B cell (primary cell): ENCODE data around the gene GPR156. TPM values are rescaled to one million over a fixed set of nuclear protein-coding genes. Genes with fewer than 3 reads are reported as not detected.

Experiments used
- ATAC-seq: fragments of 200-7000 bp; cut with Tn5 transposase; one replicate; pipeline ENCODE4 v1.10.0; 2021; ENCODE audit warnings: low read depth, mild to moderate bottlenecking, moderate number of reproducible peaks, moderate library complexity
- CTCF ChIA-PET: fragments of 350-600 bp; sonication (Branson Sonifier 250); formaldehyde crosslinking; loops from one replicate; lab custom pipeline; 2021; ENCODE audit warnings: antibody characterized with exemption, inconsistent platforms; lab: Charles Lee
- POLR2A ChIA-PET: fragments of 350-600 bp; sonication (Branson Sonifier 250); formaldehyde crosslinking; loops from one replicate; lab custom pipeline; 2021; ENCODE audit warnings: antibody characterized with exemption; lab: Charles Lee
- DNase-seq: peaks from one replicate; pipeline ENCODE4 v3.0.0; 2013
- H2AFZ ChIP-seq: 2 replicates; pipeline ENCODE4 v1.6.1; 2012; ENCODE audit warnings: mild to moderate bottlenecking, low read depth, low read length; ENCODE audit not compliant: insufficient read depth, poor library complexity, severe bottlenecking
- H3K27ac ChIP-seq, 2 donors: 1 replicate in 1 of 2; 2 replicates in 1 of 2; pipeline ENCODE4 v1.5.1; 2012 to 2013; ENCODE audit warnings: low read length in 2 of 2, mild to moderate bottlenecking in 2 of 2, moderate library complexity in 1 of 2
- H3K27me3 ChIP-seq, 4 experiments: fragments of 200-600 bp in 1 of 4; sonication (generic) in 1 of 4; replicated peaks in 1 of 4; 1 replicate in 2 of 4; 2 replicates in 2 of 4; pipeline versions ENCODE4 v1.6.1 to v1.7.0; 2013 to 2016; ENCODE audit warnings: low read length in 3 of 4, mild to moderate bottlenecking in 2 of 4, mixed read lengths in 1 of 4, moderate library complexity in 1 of 4; ENCODE audit not compliant: insufficient read depth in 4 of 4, control insufficient read depth in 3 of 4; ENCODE audit errors: control extremely low read depth in 1 of 4
- H3K36me3 ChIP-seq, 2 experiments: replicated peaks in 1 of 2; 1 replicate in 1 of 2; 2 replicates in 1 of 2; pipeline versions ENCODE4 v1.6.1 to v1.7.1; 2013; ENCODE audit warnings: low read length in 1 of 2; ENCODE audit not compliant: insufficient read depth in 2 of 2, control insufficient read depth in 1 of 2; ENCODE audit errors: control extremely low read depth in 1 of 2, extremely low read depth in 1 of 2
- H3K4me1 ChIP-seq, 2 donors: fragments of 200-600 bp in 1 of 2; sonication (generic) in 1 of 2; 1 replicate in 1 of 2; 2 replicates in 1 of 2; pipeline versions ENCODE4 v1.5.1 to v1.6.1; 2013 to 2017; ENCODE audit warnings: low read length in 2 of 2; ENCODE audit not compliant: control insufficient read depth in 2 of 2, insufficient read depth in 2 of 2
- H3K4me2 ChIP-seq: replicated peaks from 2 replicates; pipeline ENCODE3; 2012; ENCODE audit warnings: mild to moderate bottlenecking, low read depth, low read length; ENCODE audit not compliant: poor library complexity, severe bottlenecking
- H3K4me3 ChIP-seq, 5 experiments: fragments of 200-600 bp in 1 of 5; sonication (generic) in 1 of 5; 1 replicate in 3 of 5; 2 replicates in 2 of 5; pipeline versions ENCODE4 v1.5.1 to v1.7.0; 2011 to 2016; ENCODE audit warnings: low read length in 4 of 5, mild to moderate bottlenecking in 4 of 5, low read depth in 2 of 5, control low read depth in 1 of 5, moderate library complexity in 1 of 5; ENCODE audit not compliant: insufficient read depth in 1 of 5; ENCODE audit errors: control extremely low read depth in 1 of 5, extremely low read depth in 1 of 5
- H3K79me2 ChIP-seq: fragments of 200-600 bp; sonication (generic); one replicate; pipeline ENCODE4 v1.6.0; 2016; ENCODE audit warnings: low read length; ENCODE audit not compliant: control insufficient read depth, insufficient read depth
- H3K9ac ChIP-seq: fragments of 200-600 bp; sonication (generic); 2 replicates; pipeline ENCODE4 v1.6.1; 2017; ENCODE audit warnings: mild to moderate bottlenecking, low read length, moderate library complexity
- H3K9me3 ChIP-seq, 3 donors: one replicate each; pipeline versions ENCODE4 v1.6.1 to v1.7.1; 2013; ENCODE audit warnings: low read length in 2 of 3; ENCODE audit not compliant: control insufficient read depth in 2 of 3, insufficient read depth in 1 of 3; ENCODE audit errors: control extremely low read depth in 1 of 3
- H4K20me1 ChIP-seq: 2 replicates; pipeline ENCODE4 v1.6.0; 2012; ENCODE audit warnings: mild to moderate bottlenecking, low read length; ENCODE audit not compliant: insufficient read depth, control insufficient read depth, poor library complexity, severe bottlenecking
- H3K27ac Mint-ChIP-seq: one replicate; pipeline ENCODE4 v1.8.0; 2021; ENCODE audit warnings: mixed read lengths
- H3K27me3 Mint-ChIP-seq: one replicate; pipeline ENCODE4 v1.8.0; 2021; ENCODE audit warnings: mixed read lengths
- H3K4me1 Mint-ChIP-seq: one replicate; pipeline ENCODE4 v1.8.0; 2021; ENCODE audit warnings: mixed read lengths
- H3K4me3 Mint-ChIP-seq: one replicate; pipeline ENCODE4 v1.8.0; 2021; ENCODE audit warnings: mixed read lengths
- H3K9me3 Mint-ChIP-seq: one replicate; pipeline ENCODE4 v1.8.0; 2022; ENCODE audit warnings: mixed read lengths; ENCODE audit not compliant: insufficient read depth
- EZH2 ChIP-seq: IDR thresholded peaks from 2 replicates; pipeline ENCODE4 v1.6.1; 2012; ENCODE audit warnings: borderline replicate concordance, low read depth, mild to moderate bottlenecking, moderate library complexity, low read length; ENCODE audit not compliant: insufficient read depth, poor library complexity, severe bottlenecking
- WGBS: methylation state at CpG from one replicate; pipeline ENCODE4 v1.1.5; 2013; ENCODE audit warnings: missing lambda C conversion rate; ENCODE audit not compliant: insufficient coverage; 5-methylcytosine and 5-hydroxymethylcytosine counted together
- intact Hi-C: fragments of 100-400 bp; cut with micrococcal nuclease; formaldehyde crosslinking; loops from one replicate; pipeline ENCODE4 v1.10.0; 2022
- polyA plus RNA-seq: library from polyadenylated mRNA; depleted of rRNA; stranded (reverse); fragments of >200 nt; gene quantifications from 2 replicates; pipeline ENCODE4 v1.2.3, GENCODE V29; 2012
- total RNA-seq, 2 donors: library from RNA; stranded (reverse); fragments of 120-200 nt in 1 of 2; gene quantifications; 1 replicate in 1 of 2; 2 replicates in 1 of 2; pipeline versions ENCODE4 v1.2.3 to v1.2.4, GENCODE V29; 2013 to 2022
- TF ChIP-seq, protein P1 (sequence below): fragments of 200-600 bp; IDR thresholded peaks from one replicate; pipeline ENCODE4 v1.8.0; 2022; ENCODE audit warnings: antibody characterized with exemption, mild to moderate bottlenecking

The GPR156 gene
- total and polyA plus RNA-seq, 2 donors (not counting 1 experiment from before 2014, with no cell fraction given): 0.03 to 0.20 TPM

DNA sequence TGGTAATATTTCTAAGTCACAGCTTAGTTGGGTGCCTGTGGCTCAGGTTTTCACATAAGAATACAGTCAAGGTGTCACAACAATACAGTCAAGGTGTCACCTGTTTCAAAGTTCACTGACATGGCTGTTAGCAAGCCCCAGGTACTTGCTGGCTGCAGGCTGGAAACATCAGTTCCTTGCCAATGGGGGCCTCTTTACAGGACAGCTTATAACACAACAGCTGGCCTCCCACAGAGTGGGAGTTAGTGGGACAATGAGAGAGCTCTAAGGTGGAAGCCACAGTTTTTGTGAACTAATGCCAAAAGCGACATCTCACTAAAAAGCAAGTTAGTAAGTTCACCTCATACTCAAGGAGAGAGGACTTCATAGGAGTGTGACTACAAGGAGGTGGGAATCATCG lies 45.4 kb downstream of the GPR156 start:
- no peaks in the 10 kb centered on the region for H3K36me3 ChIP-seq
- ATAC-seq (no peak), DNase-seq (no peak)
- no peak overlapping the region for H3K27ac ChIP-seq
- Mint-ChIP-seq H3K4me3 (no peak overlapping the region), H3K27ac (no peak overlapping the region), H3K9me3 (no peaks in the 10 kb centered on the region), H3K27me3 (peaks cover 70% of the 10 kb centered on the region), H3K4me1 (no peaks in the 10 kb centered on the region)
- POLR2A ChIA-PET: no interaction called here
- no peak overlapping the region for H2AFZ ChIP-seq
- H4K20me1 ChIP-seq: no peaks in the 10 kb centered on the region
- H3K79me2 ChIP-seq: no peaks in the 10 kb centered on the region
- H3K4me1 ChIP-seq: no peaks in the 10 kb centered on the region
- H3K9me3 ChIP-seq: no peaks in the 10 kb centered on the region
- intact Hi-C loops: loop anchor here (5.0 to 10.0 kb wide), 2 partner anchors 347 to 555 kb away; no protein-coding TSS in a partner anchor
- H3K4me3 ChIP-seq: no peak overlapping the region
- TF ChIP-seq, protein P1, sequence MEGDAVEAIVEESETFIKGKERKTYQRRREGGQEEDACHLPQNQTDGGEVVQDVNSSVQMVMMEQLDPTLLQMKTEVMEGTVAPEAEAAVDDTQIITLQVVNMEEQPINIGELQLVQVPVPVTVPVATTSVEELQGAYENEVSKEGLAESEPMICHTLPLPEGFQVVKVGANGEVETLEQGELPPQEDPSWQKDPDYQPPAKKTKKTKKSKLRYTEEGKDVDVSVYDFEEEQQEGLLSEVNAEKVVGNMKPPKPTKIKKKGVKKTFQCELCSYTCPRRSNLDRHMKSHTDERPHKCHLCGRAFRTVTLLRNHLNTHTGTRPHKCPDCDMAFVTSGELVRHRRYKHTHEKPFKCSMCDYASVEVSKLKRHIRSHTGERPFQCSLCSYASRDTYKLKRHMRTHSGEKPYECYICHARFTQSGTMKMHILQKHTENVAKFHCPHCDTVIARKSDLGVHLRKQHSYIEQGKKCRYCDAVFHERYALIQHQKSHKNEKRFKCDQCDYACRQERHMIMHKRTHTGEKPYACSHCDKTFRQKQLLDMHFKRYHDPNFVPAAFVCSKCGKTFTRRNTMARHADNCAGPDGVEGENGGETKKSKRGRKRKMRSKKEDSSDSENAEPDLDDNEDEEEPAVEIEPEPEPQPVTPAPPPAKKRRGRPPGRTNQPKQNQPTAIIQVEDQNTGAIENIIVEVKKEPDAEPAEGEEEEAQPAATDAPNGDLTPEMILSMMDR: no peak
- TF ChIP-seq EZH2: no peak
- no CpG with 5 or more reads among the region's 2 CpGs for WGBS
- peaks cover 0 to 16% (median 5%) of the 10 kb centered on the region in 4 experiments for H3K27me3 ChIP-seq
- no peak overlapping the region for H3K4me2 ChIP-seq
- H3K9ac ChIP-seq: no peak overlapping the region
- CTCF ChIA-PET: interaction anchor here (1.1 to 1.6 kb wide), 2 partner anchors 178 to 348 kb away, joined by 3 to 7 read pairs; no protein-coding TSS in a partner anchor

DNA sequence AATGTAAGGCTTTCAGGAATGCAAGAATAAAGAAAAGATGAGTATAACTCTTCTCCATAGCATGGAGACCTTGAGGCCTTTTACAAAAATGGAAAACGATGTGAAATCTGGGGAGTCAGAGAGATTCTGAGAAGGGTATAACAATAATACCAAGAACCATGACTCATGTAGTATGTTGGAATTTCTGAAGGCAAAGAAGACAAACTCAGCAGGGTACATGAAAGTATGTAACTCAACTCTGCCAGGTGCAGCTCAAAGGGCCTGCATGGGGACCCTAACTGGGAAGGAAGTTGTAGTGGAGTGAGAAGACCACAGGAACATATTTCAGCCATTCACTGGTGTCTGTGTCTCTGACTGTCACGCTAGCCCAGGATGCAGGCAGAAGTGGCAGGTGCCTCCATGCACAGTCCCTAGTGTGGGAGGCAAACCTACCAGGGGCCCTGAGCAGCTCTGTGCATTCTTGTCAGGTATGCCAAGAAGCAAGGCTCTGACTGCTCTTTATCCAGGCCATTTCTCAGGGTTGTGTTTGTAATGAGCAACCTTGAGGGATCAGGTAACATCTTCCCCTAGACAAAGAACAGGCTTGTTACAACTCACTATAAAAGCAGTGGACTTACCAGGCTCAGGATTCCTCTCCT lies 57.2 kb downstream of the GPR156 start:
- H3K4me1 Mint-ChIP-seq: no peaks in the 10 kb centered on the region
- H3K4me3 Mint-ChIP-seq: no peak overlapping the region
- Histone ChIP-seq H2AFZ (no peak overlapping the region), H3K9me3 (no peaks in the 10 kb centered on the region), H3K9ac (no peak overlapping the region), H3K4me3 (no peak overlapping the region), H4K20me1 (no peaks in the 10 kb centered on the region), H3K4me1 (no peaks in the 10 kb centered on the region), H3K79me2 (no peaks in the 10 kb centered on the region), H3K27me3 (no peaks in the 10 kb centered on the region), H3K27ac (no peak overlapping the region), H3K4me2 (no peak overlapping the region), H3K36me3 (no peaks in the 10 kb centered on the region)
- 27% methylated on average over 1 of the region's 2 CpGs for WGBS
- H3K9me3 Mint-ChIP-seq: no peaks in the 10 kb centered on the region
- CTCF ChIA-PET: interaction anchor here (1.3 to 1.4 kb wide), 2 partner anchors 17 to 336 kb away, joined by 3 read pairs; no protein-coding TSS in a partner anchor
- no peak overlapping the region for H3K27ac Mint-ChIP-seq
- no peak for DNase-seq
- POLR2A ChIA-PET: no interaction called here
- ATAC-seq: no peak
- intact Hi-C loops: no loop called here
- no peak for TF ChIP-seq EZH2
- TF ChIP-seq, protein P1: no peak
- peaks cover 16% of the 10 kb centered on the region for H3K27me3 Mint-ChIP-seq
